Chondrocyte (in vitro differentiated cells): ENCODE data around the gene CTSZ. TPM values are rescaled to one million over a fixed set of nuclear protein-coding genes. Genes with fewer than 3 reads are reported as not detected.
"Not testable (repeated sequence)": the region's sequence is repeated elsewhere in the genome, so short reads cannot be mapped to it uniquely, and the experiment has no call there.

Experiments used
- DNase-seq: peaks from one replicate; pipeline ENCODE4 v3.0.0; 2021; ENCODE audit warnings: mixed read lengths, low spot score
- H3K27ac Mint-ChIP-seq: one replicate; pipeline ENCODE4 v1.8.0; 2021; ENCODE audit warnings: mild to moderate bottlenecking, moderate library complexity, mixed read lengths; ENCODE audit not compliant: unreplicated experiment
- H3K27me3 Mint-ChIP-seq: 2 replicates; pipeline ENCODE4 v1.8.0; 2021; ENCODE audit warnings: low read depth, mixed read lengths
- H3K36me3 Mint-ChIP-seq: 2 replicates; pipeline ENCODE4 v1.8.0; 2021; ENCODE audit warnings: low read depth, mixed read lengths
- H3K4me1 Mint-ChIP-seq: 2 replicates; pipeline ENCODE4 v1.8.0; 2021; ENCODE audit warnings: low read depth, mild to moderate bottlenecking, mixed read lengths
- H3K4me3 Mint-ChIP-seq: one replicate; pipeline ENCODE4 v1.8.0; 2021; ENCODE audit warnings: mild to moderate bottlenecking, moderate library complexity, mixed read lengths; ENCODE audit not compliant: unreplicated experiment
- H3K9me3 Mint-ChIP-seq: 2 replicates; pipeline ENCODE4 v1.8.0; 2021; ENCODE audit warnings: low read depth, mixed read lengths
- CTCF ChIP-seq: fragments of 200-600 bp; sonication (generic); IDR thresholded peaks from 2 replicates; pipeline ENCODE4 v1.5.0; 2021; ENCODE audit warnings: antibody characterized with exemption, mild to moderate bottlenecking, moderate library complexity
- total RNA-seq: library from RNA; stranded (reverse); gene quantifications from 3 replicates; pipeline ENCODE4 v1.2.1, GENCODE V29; 2021

Gene CTSZ
- total RNA-seq, 1 donor from 2014 or later = 99.4 TPM

GRCh38 chr20:58963060-58963584 lies 43.9 kb downstream of the CTSZ start:
- Mint-ChIP-seq H3K4me1 (no peaks in the 10 kb centered on the region), H3K27ac (no peak overlapping the region), H3K4me3 (no peak overlapping the region), H3K27me3 (peaks cover 15% of the 10 kb centered on the region), H3K9me3 (peaks cover 7% of the 10 kb centered on the region), H3K36me3 (no peaks in the 10 kb centered on the region)
- TF ChIP-seq CTCF = no peak
- DNase-seq = no peak

DNA sequence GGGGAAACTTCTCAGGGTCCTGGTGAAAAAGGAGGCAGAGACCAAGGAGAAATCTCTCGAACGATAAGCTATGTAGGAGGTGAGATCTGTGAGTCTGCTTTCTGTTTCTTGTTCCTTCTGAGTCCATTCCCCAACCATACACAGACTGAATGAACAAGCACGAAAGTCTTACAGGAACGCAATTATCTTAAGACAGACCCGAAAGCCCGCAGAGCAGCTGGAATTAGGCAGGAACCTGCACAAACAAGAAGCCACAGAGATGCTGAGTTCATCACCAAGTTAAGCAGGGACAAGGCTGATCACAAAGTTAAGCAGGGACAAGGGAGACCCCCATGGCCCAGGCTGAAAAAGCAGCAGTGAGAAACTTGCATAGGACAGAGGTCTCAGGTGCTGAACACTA lies 47.4 kb downstream of the CTSZ start:
- Mint-ChIP-seq H3K4me3 (no peak overlapping the region), H3K4me1 (no peaks in the 10 kb centered on the region), H3K27me3 (peaks cover 12% of the 10 kb centered on the region), H3K9me3 (peaks cover 11% of the 10 kb centered on the region), H3K36me3 (no peaks in the 10 kb centered on the region), H3K27ac (no peak overlapping the region)
- DNase-seq = no peak
- TF ChIP-seq CTCF = no peak

DNA sequence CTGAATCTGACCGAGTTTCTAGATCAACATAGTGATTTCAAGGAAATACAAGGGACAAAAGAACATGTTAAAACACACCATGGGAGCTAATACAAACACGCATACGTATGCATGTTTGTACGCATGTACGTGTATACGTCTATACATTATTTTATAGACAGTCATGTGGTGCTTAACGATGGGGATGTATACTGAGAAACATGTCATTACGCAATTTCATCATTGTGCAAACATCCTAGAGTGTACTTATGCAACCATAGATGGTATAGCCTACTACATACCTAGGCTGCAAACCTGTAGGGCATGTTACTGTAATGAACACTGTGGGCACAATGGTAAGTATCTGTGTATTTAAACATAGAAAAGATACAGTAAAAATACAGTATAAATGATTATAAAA lies 51.0 kb downstream of the CTSZ start:
- H3K36me3 Mint-ChIP-seq = no peaks in the 10 kb centered on the region
- TF ChIP-seq CTCF = no peak
- no peak overlapping the region for H3K27ac Mint-ChIP-seq
- no peak overlapping the region for H3K4me3 Mint-ChIP-seq
- H3K9me3 Mint-ChIP-seq = peaks cover 10% of the 10 kb centered on the region
- H3K4me1 Mint-ChIP-seq = no peaks in the 10 kb centered on the region
- DNase-seq = no peak
- H3K27me3 Mint-ChIP-seq = peaks cover 7% of the 10 kb centered on the region

GRCh38 chr20:58953050-58953449 lies 54.0 kb downstream of the CTSZ start:
- TF ChIP-seq CTCF = no peak
- no peak overlapping the region for H3K27ac Mint-ChIP-seq
- peaks cover 5% of the 10 kb centered on the region for H3K27me3 Mint-ChIP-seq
- H3K4me3 Mint-ChIP-seq = no peak overlapping the region
- no peak for DNase-seq
- H3K9me3 Mint-ChIP-seq = peaks cover 10% of the 10 kb centered on the region
- no peaks in the 10 kb centered on the region for H3K36me3 Mint-ChIP-seq
- H3K4me1 Mint-ChIP-seq = no peaks in the 10 kb centered on the region

- Mint-ChIP-seq H3K36me3 (no peaks in the 10 kb centered on the region), H3K27ac (no peak overlapping the region), H3K4me1 (no peaks in the 10 kb centered on the region), H3K27me3 (peaks cover 5% of the 10 kb centered on the region), H3K4me3 (no peak overlapping the region), H3K9me3 (peaks cover 7% of the 10 kb centered on the region)
- TF ChIP-seq CTCF = no peak
- DNase-seq = no peak
Measured at GRCh38 chr20:58950603-58951002, 56.5 kb downstream of the CTSZ start.

GRCh38 chr20:58947797-58948388 lies 59.2 kb downstream of the CTSZ start:
- not testable (repeated sequence) for H3K4me3 Mint-ChIP-seq, H3K9me3 Mint-ChIP-seq, H3K36me3 Mint-ChIP-seq, H3K27me3 Mint-ChIP-seq, H3K27ac Mint-ChIP-seq, DNase-seq, H3K4me1 Mint-ChIP-seq
